ENCODE data around the gene PIGH. TPM values are rescaled to one million over a fixed set of nuclear protein-coding genes. Genes with fewer than 3 reads are reported as not detected.

PIGH gene
- total and polyA plus RNA-seq, 2 of the 13 experiments (the other 11 are each of a cell fraction or from before 2014, with no cell fraction given) = 30.0 to 43.5 TPM

- no peak for DNase-seq (ENCODE audit: low spot score)
- 87% methylated on average over 4 of the region's 4 CpGs for WGBS (ENCODE audit: low lambda C conversion rate)
- no peak for TF ChIP-seq TFAP4 (IDR thresholded peaks at IDR 0.05; ENCODE audit: borderline replicate concordance, low read depth)
- TF ChIP-seq ZNF761 (CRISPR knock-in tag; conservative IDR thresholded peaks at IDR 0.05) = no peak
- no peak for TF ChIP-seq ZNF260 (CRISPR knock-in tag; IDR thresholded peaks at IDR 0.05; ENCODE audit: borderline replicate concordance, low read depth)
- TF ChIP-seq ZNF839 (CRISPR knock-in tag; IDR thresholded peaks at IDR 0.05; ENCODE audit: borderline replicate concordance) = no peak
- no peak for TF ChIP-seq KDM6A (CRISPR knock-in tag; IDR thresholded peaks at IDR 0.05; ENCODE audit: low read depth)
- no peak for TF ChIP-seq DDIT3 (CRISPR knock-in tag; IDR thresholded peaks at IDR 0.05)
- no peak for TF ChIP-seq REXO4 (CRISPR knock-in tag; IDR thresholded peaks at IDR 0.05; ENCODE audit: borderline replicate concordance)
- no peak for TF ChIP-seq YY1 (IDR thresholded peaks at IDR 0.05; ENCODE audit: insufficient read depth, insufficient replicate concordance, low read depth, low read length)
- TF ChIP-seq ZNF83 (CRISPR knock-in tag; IDR thresholded peaks at IDR 0.05; ENCODE audit: borderline replicate concordance) = no peak
- TF ChIP-seq ZXDC (CRISPR knock-in tag; IDR thresholded peaks at IDR 0.05) = no peak
- Histone ChIP-seq H3K9ac (ENCODE audit: insufficient read depth, low read depth, low read length) (no peak overlapping the region), H3K79me2 (ENCODE audit: insufficient read depth, low read length) (no peaks in the 10 kb centered on the region), H3K4me3 (replicated peaks in 1 of 3; ENCODE audit: insufficient read depth in 1 of 3, low read depth in 2 of 3, low read length in 3 of 3) (no peak overlapping the region), H2AFZ (ENCODE audit: low read length) (no peak overlapping the region), H4K20me1 (ENCODE audit: insufficient read depth, low read length) (no peaks in the 10 kb centered on the region), H3K9me3 (ENCODE audit: low read length) (no peaks in the 10 kb centered on the region), H3K4me1 (ENCODE audit: insufficient read depth, low read length) (peaks cover 14% of the 10 kb centered on the region), H3K36me3 (replicated peaks in 1 of 2; ENCODE audit: control insufficient read depth in 1 of 2, insufficient read depth in 2 of 2, low read length in 2 of 2) (no peaks in the 10 kb centered on the region), H3K27me3 (ENCODE audit: control insufficient read depth in 1 of 2, insufficient read depth in 2 of 2, low read length in 2 of 2) (no peaks in the 10 kb centered on the region), H3K4me2 (ENCODE audit: low read depth, low read length) (no peak overlapping the region), H3K27ac (ENCODE audit: extremely low read length, insufficient read depth, low read length) (no peak overlapping the region)
- no peak for ATAC-seq
- CTCF ChIA-PET (ENCODE audit: low intra/inter-chr PET ratio, low total read pairs) = interaction anchor here (0.6 to 2.7 kb wide), 3 partner anchors 44 to 142 kb away, joined by 3 to 25 read pairs (median 22); no protein-coding TSS in a partner anchor
- intact Hi-C loops (cut with micrococcal nuclease; ENCODE audit: unreplicated experiment) (loop anchor here (5.0 kb wide), 1 partner anchor 1212 kb away; no protein-coding TSS in a partner anchor), in situ Hi-C loops (cut with HindIII; ENCODE audit: extremely low pct_ligation_motif_present, low pct_unique_long_range_greater_than_20kb) (loop anchor here (5.0 kb wide), 2 partner anchors 42 to 147 kb away; no protein-coding TSS in a partner anchor)
- POLR2A ChIA-PET = no interaction called here
- BruUV-seq (replicated peaks) = no TSS peak
- no peak for FAIRE-seq
These were observed 30.3 kb downstream of the PIGH start for GRCh38 chr14:67569651-67570290.

All from HepG2 (cell line).